Measurements from ENCODE around the gene TAMALIN.

DNA sequence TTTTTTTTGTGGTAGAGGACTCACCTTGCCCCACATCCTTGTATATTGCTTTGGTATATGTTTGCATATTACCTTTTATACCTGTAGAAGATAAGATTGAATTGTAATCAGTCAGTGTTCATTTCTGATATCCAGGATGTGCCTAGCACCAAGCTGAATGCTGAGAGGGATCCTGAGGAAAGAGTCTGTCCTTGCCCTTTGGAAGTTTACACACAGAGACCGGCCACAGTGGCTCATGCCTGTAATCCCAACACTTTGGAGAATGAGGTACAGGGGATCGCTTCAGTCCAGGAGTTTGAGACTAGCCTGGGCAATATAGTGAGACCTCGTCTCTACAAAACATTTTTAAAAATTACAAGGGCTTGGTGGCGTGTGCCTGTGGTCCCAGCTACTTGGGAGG lies 46.8 kb upstream of the TAMALIN start:
- TF ChIP-seq CTCF (IDR thresholded peaks at IDR 0.05; ENCODE audit: insufficient read depth, low read length, poor library complexity, severe bottlenecking), result no peak
- no peak for TF ChIP-seq EZH2phosphoT487 (conservative IDR thresholded peaks at IDR 0.05; ENCODE audit: low read length)
